Measurements from ENCODE around the gene HOXB3. TPM values are rescaled to one million over a fixed set of nuclear protein-coding genes. Genes with fewer than 3 reads are reported as not detected.
A peak's percentile ranks its signal among the peaks of the same experiment; 100 is the strongest.

Gene HOXB3
- total RNA-seq, 1 experiment from 2014 or later, result not detected

GRCh38 chr17:48554412-48555257 is 35.4 kb downstream of the HOXB3 start:
- peak; percentile 64 for DNase-seq
- Histone ChIP-seq H3K27me3 (ENCODE audit: insufficient read depth, low read length) (peaks cover 93% of the 10 kb centered on the region), H3K27ac (ENCODE audit: insufficient read length, low read depth, low read length) (no peak overlapping the region), H2AK5ac (ENCODE audit: insufficient read length, low read length) (no peak overlapping the region), H3K23me2 (ENCODE audit: insufficient read length, low read depth, low read length, poor library complexity, severe bottlenecking) (no peaks in the 10 kb centered on the region), H3K9me3 (ENCODE audit: control insufficient read depth, low read depth, low read length) (no peaks in the 10 kb centered on the region), H3K79me1 (ENCODE audit: insufficient read depth, low read depth, low read length, poor library complexity, severe bottlenecking) (no peaks in the 10 kb centered on the region), H4K20me1 (ENCODE audit: control insufficient read depth, insufficient read depth, insufficient read length) (peaks cover 3% of the 10 kb centered on the region), H4K5ac (ENCODE audit: insufficient read length, low read depth, low read length) (no peak overlapping the region), H4K8ac (replicated peaks; ENCODE audit: insufficient read length, low read depth, low read length) (no peak overlapping the region), H3K23ac (ENCODE audit: insufficient read length, low read depth, low read length) (no peak overlapping the region), H3K14ac (ENCODE audit: insufficient read depth, low read length) (no peak overlapping the region), H3K18ac (ENCODE audit: insufficient read length, low read depth, low read length) (no peak overlapping the region), H3T11ph (ENCODE audit: low read length) (no peak overlapping the region), H4K91ac (ENCODE audit: insufficient read length, low read depth, low read length) (no peak overlapping the region), H3K4me2 (ENCODE audit: insufficient read depth, insufficient read length, low read length) (no peak overlapping the region), H3K9ac (ENCODE audit: extremely low read depth, insufficient read length, low read length) (no peak overlapping the region), H3K4me1 (ENCODE audit: insufficient read depth, low read length) (no peaks in the 10 kb centered on the region), H2BK15ac (ENCODE audit: low read depth, low read length) (no peak overlapping the region), H3K79me2 (ENCODE audit: insufficient read depth, low read length) (no peaks in the 10 kb centered on the region), H2BK5ac (ENCODE audit: insufficient read length, low read length) (no peak overlapping the region), H3K56ac (ENCODE audit: insufficient read length, low read depth, low read length) (no peak overlapping the region), H2BK20ac (ENCODE audit: low read depth, low read length, poor library complexity, severe bottlenecking) (no peak overlapping the region), H2BK120ac (ENCODE audit: low read depth, low read length, poor library complexity, severe bottlenecking) (no peak overlapping the region), H2BK12ac (ENCODE audit: insufficient read length, low read depth, low read length) (no peak overlapping the region), H3K4ac (ENCODE audit: low read depth, low read length) (no peak overlapping the region), H2AFZ (ENCODE audit: low read length) (no peak overlapping the region)
- Mint-ChIP-seq H3K9me3 (peaks cover 10% of the 10 kb centered on the region in 2 experiments; a peak in 4 of 5 replicates), H3K36me3 (ENCODE audit: insufficient read depth in 1 of 3, low read depth in 3 of 3) (peaks cover 0 to 2% (median 0%) of the 10 kb centered on the region in 3 experiments; a peak in 1 of 7 replicates), H3K27me3 (ENCODE audit: low read depth) (peaks cover 99% of the 10 kb centered on the region), H3K4me3 (peak overlapping the region in 1 of 2 experiments; percentile 66; a peak in 3 of 5 replicates), H3K27ac (no peak overlapping the region), H3K4me1 (peaks cover 14 to 35% of the 10 kb centered on the region in 2 experiments)
- WGBS (ENCODE audit: extremely low coverage, insufficient read length, low lambda C conversion rate), result no CpG with 5 or more reads among the region's 44 CpGs
- no peak for TF ChIP-seq CTCF (conservative IDR thresholded peaks at IDR 0.05)
